B cell (primary cell): Measurements from ENCODE around the gene RAB24. TPM values are rescaled to one million over a fixed set of nuclear protein-coding genes. Genes with fewer than 3 reads are reported as not detected.
"Not testable (repeated sequence)": the region's sequence is repeated elsewhere in the genome, so short reads cannot be mapped to it uniquely, and the experiment has no call there.

Source experiments
- ATAC-seq: fragments of 200-7000 bp; cut with Tn5 transposase; one replicate; pipeline ENCODE4 v1.10.0; 2021; ENCODE audit warnings: low read depth, mild to moderate bottlenecking, moderate number of reproducible peaks, moderate library complexity
- CTCF ChIA-PET: fragments of 350-600 bp; sonication (Branson Sonifier 250); formaldehyde crosslinking; loops from one replicate; lab custom pipeline; 2021; ENCODE audit warnings: antibody characterized with exemption, inconsistent platforms; lab: Charles Lee
- POLR2A ChIA-PET: fragments of 350-600 bp; sonication (Branson Sonifier 250); formaldehyde crosslinking; loops from one replicate; lab custom pipeline; 2021; ENCODE audit warnings: antibody characterized with exemption; lab: Charles Lee
- DNase-seq: peaks from one replicate; pipeline ENCODE4 v3.0.0; 2013
- H2AFZ ChIP-seq: 2 replicates; pipeline ENCODE4 v1.6.1; 2012; ENCODE audit warnings: mild to moderate bottlenecking, low read depth, low read length; ENCODE audit not compliant: insufficient read depth, poor library complexity, severe bottlenecking
- H3K27ac ChIP-seq, 2 donors: 1 replicate in 1 of 2; 2 replicates in 1 of 2; pipeline ENCODE4 v1.5.1; 2012 to 2013; ENCODE audit warnings: low read length in 2 of 2, mild to moderate bottlenecking in 2 of 2, moderate library complexity in 1 of 2
- H3K27me3 ChIP-seq, 4 experiments: fragments of 200-600 bp in 1 of 4; sonication (generic) in 1 of 4; replicated peaks in 1 of 4; 1 replicate in 2 of 4; 2 replicates in 2 of 4; pipeline versions ENCODE4 v1.6.1 to v1.7.0; 2013 to 2016; ENCODE audit warnings: low read length in 3 of 4, mild to moderate bottlenecking in 2 of 4, mixed read lengths in 1 of 4, moderate library complexity in 1 of 4; ENCODE audit not compliant: insufficient read depth in 4 of 4, control insufficient read depth in 3 of 4; ENCODE audit errors: control extremely low read depth in 1 of 4
- H3K36me3 ChIP-seq, 2 experiments: replicated peaks in 1 of 2; 1 replicate in 1 of 2; 2 replicates in 1 of 2; pipeline versions ENCODE4 v1.6.1 to v1.7.1; 2013; ENCODE audit warnings: low read length in 1 of 2; ENCODE audit not compliant: insufficient read depth in 2 of 2, control insufficient read depth in 1 of 2; ENCODE audit errors: control extremely low read depth in 1 of 2, extremely low read depth in 1 of 2
- H3K4me1 ChIP-seq, 2 donors: fragments of 200-600 bp in 1 of 2; sonication (generic) in 1 of 2; 1 replicate in 1 of 2; 2 replicates in 1 of 2; pipeline versions ENCODE4 v1.5.1 to v1.6.1; 2013 to 2017; ENCODE audit warnings: low read length in 2 of 2; ENCODE audit not compliant: control insufficient read depth in 2 of 2, insufficient read depth in 2 of 2
- H3K4me2 ChIP-seq: replicated peaks from 2 replicates; pipeline ENCODE3; 2012; ENCODE audit warnings: mild to moderate bottlenecking, low read depth, low read length; ENCODE audit not compliant: poor library complexity, severe bottlenecking
- H3K4me3 ChIP-seq, 5 experiments: fragments of 200-600 bp in 1 of 5; sonication (generic) in 1 of 5; 1 replicate in 3 of 5; 2 replicates in 2 of 5; pipeline versions ENCODE4 v1.5.1 to v1.7.0; 2011 to 2016; ENCODE audit warnings: low read length in 4 of 5, mild to moderate bottlenecking in 4 of 5, low read depth in 2 of 5, control low read depth in 1 of 5, moderate library complexity in 1 of 5; ENCODE audit not compliant: insufficient read depth in 1 of 5; ENCODE audit errors: control extremely low read depth in 1 of 5, extremely low read depth in 1 of 5
- H3K79me2 ChIP-seq: fragments of 200-600 bp; sonication (generic); one replicate; pipeline ENCODE4 v1.6.0; 2016; ENCODE audit warnings: low read length; ENCODE audit not compliant: control insufficient read depth, insufficient read depth
- H3K9ac ChIP-seq: fragments of 200-600 bp; sonication (generic); 2 replicates; pipeline ENCODE4 v1.6.1; 2017; ENCODE audit warnings: mild to moderate bottlenecking, low read length, moderate library complexity
- H3K9me3 ChIP-seq, 3 donors: one replicate each; pipeline versions ENCODE4 v1.6.1 to v1.7.1; 2013; ENCODE audit warnings: low read length in 2 of 3; ENCODE audit not compliant: control insufficient read depth in 2 of 3, insufficient read depth in 1 of 3; ENCODE audit errors: control extremely low read depth in 1 of 3
- H4K20me1 ChIP-seq: 2 replicates; pipeline ENCODE4 v1.6.0; 2012; ENCODE audit warnings: mild to moderate bottlenecking, low read length; ENCODE audit not compliant: insufficient read depth, control insufficient read depth, poor library complexity, severe bottlenecking
- H3K27ac Mint-ChIP-seq: one replicate; pipeline ENCODE4 v1.8.0; 2021; ENCODE audit warnings: mixed read lengths
- H3K27me3 Mint-ChIP-seq: one replicate; pipeline ENCODE4 v1.8.0; 2021; ENCODE audit warnings: mixed read lengths
- H3K4me1 Mint-ChIP-seq: one replicate; pipeline ENCODE4 v1.8.0; 2021; ENCODE audit warnings: mixed read lengths
- H3K4me3 Mint-ChIP-seq: one replicate; pipeline ENCODE4 v1.8.0; 2021; ENCODE audit warnings: mixed read lengths
- H3K9me3 Mint-ChIP-seq: one replicate; pipeline ENCODE4 v1.8.0; 2022; ENCODE audit warnings: mixed read lengths; ENCODE audit not compliant: insufficient read depth
- CTCF ChIP-seq: fragments of 200-600 bp; IDR thresholded peaks from one replicate; pipeline ENCODE4 v1.8.0; 2022; ENCODE audit warnings: antibody characterized with exemption, mild to moderate bottlenecking
- EZH2 ChIP-seq: IDR thresholded peaks from 2 replicates; pipeline ENCODE4 v1.6.1; 2012; ENCODE audit warnings: borderline replicate concordance, low read depth, mild to moderate bottlenecking, moderate library complexity, low read length; ENCODE audit not compliant: insufficient read depth, poor library complexity, severe bottlenecking
- WGBS: methylation state at CpG from one replicate; pipeline ENCODE4 v1.1.5; 2013; ENCODE audit warnings: missing lambda C conversion rate; ENCODE audit not compliant: insufficient coverage; 5-methylcytosine and 5-hydroxymethylcytosine counted together
- intact Hi-C: fragments of 100-400 bp; cut with micrococcal nuclease; formaldehyde crosslinking; loops from one replicate; pipeline ENCODE4 v1.10.0; 2022
- polyA plus RNA-seq: library from polyadenylated mRNA; depleted of rRNA; stranded (reverse); fragments of >200 nt; gene quantifications from 2 replicates; pipeline ENCODE4 v1.2.3, GENCODE V29; 2012
- total RNA-seq, 2 donors: library from RNA; stranded (reverse); fragments of 120-200 nt in 1 of 2; gene quantifications; 1 replicate in 1 of 2; 2 replicates in 1 of 2; pipeline versions ENCODE4 v1.2.3 to v1.2.4, GENCODE V29; 2013 to 2022

RAB24 gene
- total and polyA plus RNA-seq, 2 donors (not counting 1 experiment from before 2014, with no cell fraction given) = 38.3 to 147 TPM

GRCh38 chr5:177307544-177308363 is 4.2 kb upstream of the RAB24 start:
- Histone ChIP-seq H3K36me3 (peaks cover 2 to 28% of the 10 kb centered on the region in 2 experiments), H2AFZ (no peak overlapping the region)

GRCh38 chr5:177306674-177307543 is 3.4 kb upstream of the RAB24 start:
- intact Hi-C loops = no loop called here
- peak overlapping the region; percentile 39 for H3K4me2 ChIP-seq
- no peaks in the 10 kb centered on the region for H3K27me3 Mint-ChIP-seq
- H3K27ac ChIP-seq = peak overlapping the region in 1 of 2 donors; percentile 43
- H3K4me3 ChIP-seq = peak overlapping the region in 2 of 5 experiments; percentile 7 to 30
- 72% methylated on average over 12 of the region's 15 CpGs for WGBS
- peaks cover 59 to 78% of the 10 kb centered on the region in 2 donors for H3K4me1 ChIP-seq
- peak overlapping the region; percentile 38 for H3K4me3 Mint-ChIP-seq
- ATAC-seq = no peak
- H3K9me3 ChIP-seq = peaks cover 0 to 2% (median 0%) of the 10 kb centered on the region in 3 donors
- peak; percentile 41 for DNase-seq
- peak overlapping the region; percentile 13 for H3K9ac ChIP-seq
- peak overlapping the region; percentile 7 for H3K27ac Mint-ChIP-seq
- peaks cover 53% of the 10 kb centered on the region for H4K20me1 ChIP-seq
- H3K36me3 ChIP-seq = peaks cover 2 to 28% of the 10 kb centered on the region in 2 experiments
- no peaks in the 10 kb centered on the region for H3K9me3 Mint-ChIP-seq
- ChIA-PET CTCF (interaction anchor here (1.0 to 4.9 kb wide), 3 partner anchors 9 to 150 kb away, joined by 3 to 34 read pairs (median 4); no protein-coding TSS in a partner anchor), POLR2A (interaction anchor here (0.6 kb wide), 1 partner anchor 11 kb away, joined by 3 read pairs; no protein-coding TSS in a partner anchor)
- peaks cover 53% of the 10 kb centered on the region for H3K79me2 ChIP-seq
- H2AFZ ChIP-seq = no peak overlapping the region
- TF ChIP-seq EZH2 (no peak), CTCF (no peak)
- H3K4me1 Mint-ChIP-seq = peaks cover 72% of the 10 kb centered on the region
- H3K27me3 ChIP-seq = no peaks in the 10 kb centered on the region

More at GRCh38 chr5:177307544-177308363, 4.2 kb upstream of the RAB24 start:
- CTCF ChIA-PET = interaction anchor here (1.4 to 4.9 kb wide), 3 partner anchors 11 to 150 kb away, joined by 4 to 34 read pairs (median 6); no protein-coding TSS in a partner anchor
- H3K27ac ChIP-seq = peak overlapping the region in 1 of 2 donors; percentile 43
- peak overlapping the region; percentile 13 for H3K9ac ChIP-seq
- H3K4me1 ChIP-seq = peaks cover 56 to 76% of the 10 kb centered on the region in 2 donors
- intact Hi-C loops = no loop called here
- DNase-seq (no peak), ATAC-seq (no peak)
- Mint-ChIP-seq H3K4me1 (peaks cover 71% of the 10 kb centered on the region), H3K4me3 (no peak overlapping the region), H3K27ac (no peak overlapping the region), H3K27me3 (no peaks in the 10 kb centered on the region), H3K9me3 (no peaks in the 10 kb centered on the region)
- peaks cover 44% of the 10 kb centered on the region for H3K79me2 ChIP-seq
- peak overlapping the region; percentile 39 for H3K4me2 ChIP-seq
- POLR2A ChIA-PET = no interaction called here
- peak overlapping the region in 1 of 5 experiments; percentile 30 for H3K4me3 ChIP-seq
- H3K9me3 ChIP-seq = peaks cover 0 to 2% (median 0%) of the 10 kb centered on the region in 3 donors
- H4K20me1 ChIP-seq = peaks cover 59% of the 10 kb centered on the region
- H3K27me3 ChIP-seq = no peaks in the 10 kb centered on the region
- no peak for TF ChIP-seq EZH2
- WGBS = 81% methylated on average over 42 of the region's 43 CpGs

DNA sequence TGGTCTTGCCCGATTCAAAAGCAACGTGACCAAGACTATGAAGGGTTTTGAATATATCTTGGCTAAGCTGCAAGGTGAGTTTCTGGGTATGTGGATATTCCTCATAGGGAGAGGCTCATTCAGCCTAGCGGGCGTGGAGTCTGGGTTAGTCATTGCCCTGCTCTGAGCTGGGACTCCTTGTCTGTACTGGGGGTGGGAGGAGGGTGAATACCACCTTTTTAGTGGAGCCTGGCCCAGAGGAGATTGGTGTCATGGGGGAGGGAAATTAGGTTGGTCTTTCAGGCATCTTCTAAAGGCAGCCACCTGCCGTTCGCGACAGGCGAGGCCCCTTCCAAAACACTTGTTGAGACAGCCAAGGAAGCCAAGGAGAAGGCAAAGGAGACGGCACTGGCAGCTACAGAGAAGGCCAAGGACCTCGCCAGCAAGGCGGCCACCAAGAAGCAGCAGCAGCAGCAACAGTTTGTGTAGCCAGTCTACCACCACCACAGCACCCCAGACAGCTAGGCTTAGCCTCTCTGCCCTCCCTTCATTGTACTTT is 2.7 kb upstream of the RAB24 start:
- Histone ChIP-seq H3K79me2 (peaks cover 53% of the 10 kb centered on the region), H4K20me1 (peaks cover 46% of the 10 kb centered on the region), H3K4me1 (peaks cover 62 to 78% of the 10 kb centered on the region in 2 donors), H3K36me3 (peaks cover 2 to 35% of the 10 kb centered on the region in 2 experiments)
- Mint-ChIP-seq H3K4me3 (peak overlapping the region; percentile 45), H3K4me1 (peaks cover 73% of the 10 kb centered on the region), H3K27ac (peak overlapping the region; percentile 32)
- H3K27me3 Mint-ChIP-seq, intact Hi-C loops, H2AFZ ChIP-seq, H3K4me3 ChIP-seq, H3K9me3 Mint-ChIP-seq, H3K27ac ChIP-seq, H3K9me3 ChIP-seq, DNase-seq, H3K9ac ChIP-seq, H3K27me3 ChIP-seq, H3K4me2 ChIP-seq, ATAC-seq: not testable (repeated sequence)
- 95% methylated on average over 8 of the region's 11 CpGs for WGBS
- ChIA-PET CTCF (interaction anchor here (1.0 kb wide), 1 partner anchor 9 kb away, joined by 3 read pairs; no protein-coding TSS in a partner anchor), POLR2A (interaction anchor here (0.6 kb wide), 1 partner anchor 12 kb away, joined by 3 read pairs; no protein-coding TSS in a partner anchor)
